ENCODE results near the gene FBXL16.

The FBXL16 gene

GRCh38 chr16:658679-659571 is 46.7 kb downstream of the FBXL16 start:
- DNase-seq (no peak), ATAC-seq (ENCODE audit: insufficient read depth, low read depth) (no peak)
- H3K4me1 ChIP-seq (ENCODE audit: insufficient read depth, low read length): no peaks in the 10 kb centered on the region
- no peaks in the 10 kb centered on the region for H3K79me2 ChIP-seq (ENCODE audit: insufficient read depth, low read length)
- H3K9ac ChIP-seq (ENCODE audit: low read depth, low read length): no peak overlapping the region
- H3K27ac ChIP-seq (ENCODE audit: low read length): no peak overlapping the region
- no peak overlapping the region for H3K4me3 ChIP-seq (ENCODE audit: low read depth in 1 of 2, low read length in 2 of 2)
- H3K36me3 ChIP-seq (ENCODE audit: insufficient read depth, low read length): peaks cover 78% of the 10 kb centered on the region
- H2AFZ ChIP-seq (ENCODE audit: low read depth, low read length): no peak overlapping the region
- peak; percentile 38 for TF ChIP-seq CTCF (IDR thresholded peaks at IDR 0.05; ENCODE audit: borderline replicate concordance, extremely low read depth, low read length, poor library complexity, severe bottlenecking)
- TF ChIP-seq EZH2 (IDR thresholded peaks at IDR 0.05; ENCODE audit: borderline replicate concordance, low read depth, low read length, severe bottlenecking): no peak
- H4K20me1 ChIP-seq (ENCODE audit: insufficient read depth, low read length): peaks cover 23% of the 10 kb centered on the region
- H3K9me3 ChIP-seq (ENCODE audit: insufficient read depth, low read length, severe bottlenecking): no peaks in the 10 kb centered on the region
- no peaks in the 10 kb centered on the region for H3K27me3 ChIP-seq (ENCODE audit: insufficient read depth, low read length, poor library complexity)
- no peak overlapping the region for H3K4me2 ChIP-seq (ENCODE audit: insufficient read depth, low read length)

GRCh38 chr16:657487-657886 is 48.1 kb downstream of the FBXL16 start:
- H4K20me1 ChIP-seq (ENCODE audit: insufficient read depth, low read length): peaks cover 23% of the 10 kb centered on the region
- no peaks in the 10 kb centered on the region for H3K9me3 ChIP-seq (ENCODE audit: insufficient read depth, low read length, severe bottlenecking)
- H3K4me2 ChIP-seq (ENCODE audit: insufficient read depth, low read length): no peak overlapping the region
- H3K4me1 ChIP-seq (ENCODE audit: insufficient read depth, low read length): no peaks in the 10 kb centered on the region
- H3K36me3 ChIP-seq (ENCODE audit: insufficient read depth, low read length): peaks cover 87% of the 10 kb centered on the region
- ATAC-seq (ENCODE audit: insufficient read depth, low read depth) (no peak), DNase-seq (no peak)
- no peaks in the 10 kb centered on the region for H3K79me2 ChIP-seq (ENCODE audit: insufficient read depth, low read length)
- H3K4me3 ChIP-seq (ENCODE audit: low read depth in 1 of 2, low read length in 2 of 2): no peak overlapping the region
- no peaks in the 10 kb centered on the region for H3K27me3 ChIP-seq (ENCODE audit: insufficient read depth, low read length, poor library complexity)
- TF ChIP-seq EZH2 (IDR thresholded peaks at IDR 0.05; ENCODE audit: borderline replicate concordance, low read depth, low read length, severe bottlenecking) (no peak), CTCF (IDR thresholded peaks at IDR 0.05; ENCODE audit: borderline replicate concordance, extremely low read depth, low read length, poor library complexity, severe bottlenecking) (no peak)
- no peak overlapping the region for H3K27ac ChIP-seq (ENCODE audit: low read length)
- H3K9ac ChIP-seq (ENCODE audit: low read depth, low read length): no peak overlapping the region
- no peak overlapping the region for H2AFZ ChIP-seq (ENCODE audit: low read depth, low read length)

GRCh38 chr16:654034-654433 is 51.6 kb downstream of the FBXL16 start:
- no peak for TF ChIP-seq CTCF (IDR thresholded peaks at IDR 0.05; ENCODE audit: borderline replicate concordance, extremely low read depth, low read length, poor library complexity, severe bottlenecking)
- TF ChIP-seq EZH2 (IDR thresholded peaks at IDR 0.05; ENCODE audit: borderline replicate concordance, low read depth, low read length, severe bottlenecking): no peak
- Histone ChIP-seq H3K4me1 (ENCODE audit: insufficient read depth, low read length) (peaks cover 15% of the 10 kb centered on the region), H2AFZ (ENCODE audit: low read depth, low read length) (no peak overlapping the region), H3K4me3 (ENCODE audit: low read depth in 1 of 2, low read length in 2 of 2) (no peak overlapping the region), H3K9ac (ENCODE audit: low read depth, low read length) (no peak overlapping the region), H3K36me3 (ENCODE audit: insufficient read depth, low read length) (peaks cover 81% of the 10 kb centered on the region), H3K27ac (ENCODE audit: low read length) (no peak overlapping the region), H3K79me2 (ENCODE audit: insufficient read depth, low read length) (peaks cover 18% of the 10 kb centered on the region), H3K4me2 (ENCODE audit: insufficient read depth, low read length) (no peak overlapping the region), H3K9me3 (ENCODE audit: insufficient read depth, low read length, severe bottlenecking) (no peaks in the 10 kb centered on the region), H3K27me3 (ENCODE audit: insufficient read depth, low read length, poor library complexity) (no peaks in the 10 kb centered on the region), H4K20me1 (ENCODE audit: insufficient read depth, low read length) (peaks cover 8% of the 10 kb centered on the region)
- ATAC-seq (ENCODE audit: insufficient read depth, low read depth): no peak
- no peak for DNase-seq
